Measurements from ENCODE around the gene THAP6. TPM values are rescaled to one million over a fixed set of nuclear protein-coding genes. Genes with fewer than 3 reads are reported as not detected.

The THAP6 gene
- total and polyA plus RNA-seq, 2 donors (not counting 3 experiments of a cell fraction or from before 2014, with no cell fraction given), result 2.1 to 6.8 TPM

- intact Hi-C loops (cut with micrococcal nuclease) (loop anchor here (2.0 kb wide), 1 partner anchor 17 kb away; no protein-coding TSS in a partner anchor), dilution Hi-C loops (cut with MboI; ENCODE audit: extremely low pct_ligation_motif_present, low sequenced_read_pairs) (no loop called here)
- TF ChIP-seq MYC (IDR thresholded peaks at IDR 0.05; ENCODE audit: low read depth, low read length), result no peak
- H3K4me3 ChIP-seq (replicated peaks in 1 of 3; ENCODE audit: insufficient read depth in 1 of 3, low read depth in 1 of 3, low read length in 3 of 3), result no peak overlapping the region
- no peaks in the 10 kb centered on the region for H3K9me3 ChIP-seq (replicated peaks; ENCODE audit: control insufficient read depth, insufficient read depth, low read length)
- no TSS peak for BruUV-seq (replicated peaks)
- H2AFZ ChIP-seq (ENCODE audit: low read depth, low read length), result no peak overlapping the region
- CTCF ChIA-PET, result interaction anchor here (2.6 kb wide), 1 partner anchor 10 kb away, joined by 8 read pairs; no protein-coding TSS in a partner anchor
- no peaks in the 10 kb centered on the region for H3K9me1 ChIP-seq (replicated peaks; ENCODE audit: control insufficient read depth, extremely low read depth, insufficient read depth, low read length)
- POLR2A ChIA-PET, result no interaction called here
- no peaks in the 10 kb centered on the region for H4K20me1 ChIP-seq (replicated peaks; ENCODE audit: control insufficient read depth, extremely low read depth, insufficient read depth, low read length)
- no peaks in the 10 kb centered on the region for H3K27me3 ChIP-seq (ENCODE audit: control insufficient read depth in 2 of 2, insufficient read depth in 2 of 2, low read length in 2 of 2)
- no peak overlapping the region for H3K9ac ChIP-seq (replicated peaks; ENCODE audit: extremely low read depth, insufficient read depth, low read length)
- no peaks in the 10 kb centered on the region for H3K4me1 ChIP-seq (ENCODE audit: control insufficient read depth, extremely low read depth, insufficient read depth, low read length)
- peaks cover 41% of the 10 kb centered on the region for H3K79me2 ChIP-seq (ENCODE audit: control insufficient read depth, insufficient read depth, low read length)
- no peak overlapping the region for H3K4me2 ChIP-seq (ENCODE audit: insufficient read depth, low read length)
- DNase-seq (ENCODE audit: low read depth, low spot score), result no peak
- no peak for FAIRE-seq
- H3K27ac ChIP-seq (ENCODE audit: insufficient read depth, low read depth, low read length), result no peak overlapping the region
- peaks cover 2 to 5% of the 10 kb centered on the region in 2 experiments for H3K36me3 ChIP-seq (ENCODE audit: control insufficient read depth in 2 of 2, extremely low read depth in 1 of 2, insufficient read depth in 2 of 2, low read length in 2 of 2)
These were observed 18.8 kb upstream of the THAP6 start for GRCh38 chr4:75495476-75495875.

GRCh38 chr4:75496406-75496805 is 17.9 kb upstream of the THAP6 start:
- intact Hi-C loops (cut with micrococcal nuclease), result no loop called here
- dilution Hi-C loops (cut with MboI; ENCODE audit: extremely low pct_ligation_motif_present, low sequenced_read_pairs), result no loop called here
- H3K36me3 ChIP-seq (ENCODE audit: control insufficient read depth in 2 of 2, extremely low read depth in 1 of 2, insufficient read depth in 2 of 2, low read length in 2 of 2), result peaks cover 2 to 5% of the 10 kb centered on the region in 2 experiments
- H3K9me1 ChIP-seq (replicated peaks; ENCODE audit: control insufficient read depth, extremely low read depth, insufficient read depth, low read length), result no peaks in the 10 kb centered on the region
- no peaks in the 10 kb centered on the region for H3K4me1 ChIP-seq (ENCODE audit: control insufficient read depth, extremely low read depth, insufficient read depth, low read length)
- no peak for FAIRE-seq
- no peak overlapping the region for H2AFZ ChIP-seq (ENCODE audit: low read depth, low read length)
- H3K9ac ChIP-seq (replicated peaks; ENCODE audit: extremely low read depth, insufficient read depth, low read length), result no peak overlapping the region
- H3K4me3 ChIP-seq (replicated peaks in 1 of 3; ENCODE audit: insufficient read depth in 1 of 3, low read depth in 1 of 3, low read length in 3 of 3), result no peak overlapping the region
- H4K20me1 ChIP-seq (replicated peaks; ENCODE audit: control insufficient read depth, extremely low read depth, insufficient read depth, low read length), result no peaks in the 10 kb centered on the region
- H3K9me3 ChIP-seq (replicated peaks; ENCODE audit: control insufficient read depth, insufficient read depth, low read length), result no peaks in the 10 kb centered on the region
- H3K4me2 ChIP-seq (ENCODE audit: insufficient read depth, low read length), result no peak overlapping the region
- BruUV-seq (replicated peaks), result no TSS peak
- H3K27ac ChIP-seq (ENCODE audit: insufficient read depth, low read depth, low read length), result no peak overlapping the region
- DNase-seq (ENCODE audit: low read depth, low spot score), result no peak
- ChIA-PET POLR2A (no interaction called here), CTCF (interaction anchor here (2.6 kb wide), 1 partner anchor 11 kb away, joined by 8 read pairs; no protein-coding TSS in a partner anchor)
- no peaks in the 10 kb centered on the region for H3K27me3 ChIP-seq (ENCODE audit: control insufficient read depth in 2 of 2, insufficient read depth in 2 of 2, low read length in 2 of 2)
- TF ChIP-seq FOS (IDR thresholded peaks at IDR 0.05; ENCODE audit: borderline replicate concordance, insufficient read depth, low read length), result no peak
- TF ChIP-seq GATA2 (IDR thresholded peaks at IDR 0.05; ENCODE audit: insufficient read depth, insufficient read length, low read depth, low read length), result no peak
- TF ChIP-seq CTCF (IDR thresholded peaks at IDR 0.05; ENCODE audit: extremely low read depth in 1 of 2, insufficient read depth in 1 of 2, low read depth in 1 of 2, low read length in 2 of 2), result no peak
- TF ChIP-seq POLR2AphosphoS5 (IDR thresholded peaks at IDR 0.05; ENCODE audit: insufficient read depth, low read depth, low read length), result no peak
- TF ChIP-seq POLR2A (IDR thresholded peaks at IDR 0.05; ENCODE audit: low read depth, low read length), result no peak
- TF ChIP-seq MYC (IDR thresholded peaks at IDR 0.05; ENCODE audit: low read depth, low read length), result no peak
- no peak for TF ChIP-seq EZH2 (IDR thresholded peaks at IDR 0.05; ENCODE audit: borderline replicate concordance, low read depth, low read length, severe bottlenecking)
- no peak for TF ChIP-seq MAX (IDR thresholded peaks at IDR 0.05; ENCODE audit: insufficient read depth, insufficient read length)
- no peak for TF ChIP-seq JUN (IDR thresholded peaks at IDR 0.05; ENCODE audit: borderline replicate concordance, insufficient read depth, insufficient read length, low read depth)
- peaks cover 41% of the 10 kb centered on the region for H3K79me2 ChIP-seq (ENCODE audit: control insufficient read depth, insufficient read depth, low read length)

Measured in endothelial cell of umbilical vein (primary cell).